Stimulated activated effector memory CD8-positive, alpha-beta T cell treated with anti-CD3 and anti-CD28 coated beads, Interleukin-12 subunit alpha, Interleukin-12 subunit beta, amount 100 ng/mL, for 72 hours (primary cell): Measurements from ENCODE around the gene NEK6.
A peak's percentile ranks its signal among the peaks of the same experiment; 100 is the strongest.
"Not testable (repeated sequence)": the region's sequence is repeated elsewhere in the genome, so short reads cannot be mapped to it uniquely, and the experiment has no call there.

Experiments used
- ATAC-seq: fragments of 150-1000 bp; cut with Tn5 transposase; 2 replicates; pipeline ENCODE4 v1.10.0; 2021
- DNase-seq, 2 donors: peaks; one replicate each; pipeline ENCODE4 v3.0.0; 2021 to 2022; ENCODE audit warnings: low spot score in 2 of 2
- H3K27ac Mint-ChIP-seq: one replicate; pipeline ENCODE4 v1.8.0; 2022; ENCODE audit warnings: mild to moderate bottlenecking, mixed read lengths
- H3K36me3 Mint-ChIP-seq: one replicate; pipeline ENCODE4 v1.8.0; 2022; ENCODE audit warnings: mild to moderate bottlenecking, mixed read lengths
- H3K4me1 Mint-ChIP-seq: one replicate; pipeline ENCODE4 v1.8.0; 2022; ENCODE audit warnings: mixed read lengths
- H3K4me3 Mint-ChIP-seq: one replicate; pipeline ENCODE4 v1.8.0; 2022; ENCODE audit warnings: mild to moderate bottlenecking, mixed read lengths
- H3K9me3 Mint-ChIP-seq: one replicate; pipeline ENCODE4 v1.8.0; 2022; ENCODE audit warnings: mixed read lengths

Gene NEK6

DNA sequence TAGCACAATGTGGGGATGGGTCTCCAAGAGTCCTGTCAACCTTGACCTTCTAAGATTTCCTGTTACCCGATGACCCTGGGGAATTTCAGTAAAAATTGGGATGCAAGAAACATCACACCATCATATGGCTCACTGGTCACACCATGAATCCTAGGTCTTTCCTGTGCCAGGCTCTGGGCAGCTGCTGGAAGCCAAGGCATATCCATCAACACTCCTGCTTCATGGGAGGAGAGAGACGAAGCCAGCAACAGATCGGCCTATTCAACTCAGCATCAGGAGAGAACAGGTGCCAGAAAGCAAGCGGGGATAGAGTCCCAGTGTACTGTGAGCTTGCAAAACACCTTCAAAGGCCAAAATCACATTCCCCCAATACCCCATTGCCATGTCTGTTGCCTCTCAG, 6.5 kb upstream of the NEK6 start:
- DNase-seq, result no peak
- Mint-ChIP-seq H3K27ac (no peak overlapping the region), H3K9me3 (no peaks in the 10 kb centered on the region), H3K4me3 (no peak overlapping the region), H3K36me3 (peaks cover 7% of the 10 kb centered on the region), H3K4me1 (peaks cover 38% of the 10 kb centered on the region)
- no peak for ATAC-seq

DNA sequence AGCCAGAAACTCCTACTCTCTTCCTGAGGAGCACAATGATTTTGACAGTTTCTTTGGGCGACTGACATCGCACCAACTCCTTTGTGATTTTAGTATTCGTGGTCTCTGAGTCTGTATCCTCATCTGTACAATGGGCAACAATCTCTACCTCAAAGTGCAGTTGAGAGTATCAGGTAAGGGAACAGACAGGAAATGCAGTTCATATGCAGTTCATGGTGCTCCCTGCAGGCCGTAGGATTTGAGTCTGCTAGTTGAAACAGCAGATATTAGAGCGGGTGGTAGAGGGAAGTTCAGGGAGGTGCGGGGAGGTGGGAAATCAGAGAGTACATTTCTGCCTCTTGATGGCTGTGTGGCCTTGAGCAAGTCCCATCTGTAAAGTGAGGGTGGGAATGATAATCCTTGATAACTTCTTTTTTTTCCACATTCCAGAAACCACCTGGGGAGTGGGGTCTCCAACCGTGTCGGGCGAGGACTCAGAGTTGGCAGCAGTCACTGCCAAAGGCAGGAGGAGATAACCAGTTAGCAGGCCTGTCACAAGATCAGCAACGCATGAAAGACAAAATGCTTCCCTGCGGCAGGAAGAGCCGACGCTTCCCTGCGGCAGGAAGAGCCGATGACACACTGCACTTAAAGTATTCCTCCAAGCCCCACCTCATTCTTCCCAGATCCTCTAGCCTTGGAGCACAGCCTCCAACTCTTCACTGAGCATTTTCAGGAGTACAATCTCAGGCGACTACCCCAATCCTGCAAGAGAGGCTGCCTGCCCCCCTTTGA, 6.0 kb upstream of the NEK6 start:
- Mint-ChIP-seq H3K27ac (no peak overlapping the region), H3K4me3 (no peak overlapping the region), H3K36me3 (peaks cover 8% of the 10 kb centered on the region), H3K4me1 (peaks cover 42% of the 10 kb centered on the region), H3K9me3 (no peaks in the 10 kb centered on the region)
- ATAC-seq (no peak), DNase-seq (no peak)

GRCh38 chr9:124252878-124253277, 4.9 kb upstream of the NEK6 start:
- Mint-ChIP-seq H3K4me1 (peaks cover 48% of the 10 kb centered on the region), H3K36me3 (peaks cover 17% of the 10 kb centered on the region)
- H3K4me3 Mint-ChIP-seq, H3K27ac Mint-ChIP-seq, H3K9me3 Mint-ChIP-seq, DNase-seq, ATAC-seq: not testable (repeated sequence)

- H3K27ac Mint-ChIP-seq, result no peak overlapping the region
- ATAC-seq (peak; percentile 92), DNase-seq (peak; percentile 24 to 76)
- no peaks in the 10 kb centered on the region for H3K9me3 Mint-ChIP-seq
- H3K4me3 Mint-ChIP-seq, result peak overlapping the region; percentile 5
- H3K36me3 Mint-ChIP-seq, result peaks cover 17% of the 10 kb centered on the region
- H3K4me1 Mint-ChIP-seq, result peaks cover 56% of the 10 kb centered on the region
These were observed 3.5 kb upstream of the NEK6 start for GRCh38 chr9:124254261-124254682.

- DNase-seq (no peak), ATAC-seq (no peak)
- peaks cover 17% of the 10 kb centered on the region for H3K36me3 Mint-ChIP-seq
- H3K4me3 Mint-ChIP-seq, result peak overlapping the region; percentile 5
- H3K27ac Mint-ChIP-seq, result no peak overlapping the region
- no peaks in the 10 kb centered on the region for H3K9me3 Mint-ChIP-seq
- H3K4me1 Mint-ChIP-seq, result peaks cover 61% of the 10 kb centered on the region
These were observed 2.5 kb upstream of the NEK6 start for GRCh38 chr9:124255222-124255621.

DNA sequence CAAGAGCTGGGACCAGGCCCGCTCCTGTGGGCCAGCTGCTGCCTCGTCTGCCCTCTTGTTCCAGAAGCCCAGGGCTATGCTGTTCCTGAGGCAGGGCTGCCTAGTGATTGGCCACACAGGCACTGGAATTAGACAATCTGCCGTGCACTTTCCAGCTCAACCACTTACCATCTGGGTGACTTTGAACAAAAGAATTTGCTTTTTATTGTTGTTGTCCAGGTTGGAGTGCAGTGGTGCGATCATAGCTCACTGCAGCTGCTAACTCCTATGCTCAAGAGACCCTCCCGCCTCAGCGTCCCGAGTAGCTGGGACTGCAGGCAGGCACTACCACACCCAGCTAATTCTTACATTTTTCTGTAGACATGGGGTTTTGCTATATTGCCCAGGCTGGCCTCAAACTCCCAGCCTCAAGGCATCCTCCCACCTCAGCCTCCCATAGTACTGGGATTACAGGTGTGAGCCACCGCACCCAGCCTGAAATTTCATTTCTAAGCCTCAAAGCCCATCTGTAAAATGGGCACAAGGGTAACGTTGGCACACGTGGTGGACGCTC, 1.2 kb upstream of the NEK6 start:
- peaks cover 70% of the 10 kb centered on the region for H3K4me1 Mint-ChIP-seq
- H3K27ac Mint-ChIP-seq, result peak overlapping the region; percentile 93
- no peaks in the 10 kb centered on the region for H3K9me3 Mint-ChIP-seq
- ATAC-seq (no peak), DNase-seq (no peak)
- H3K36me3 Mint-ChIP-seq, result peaks cover 17% of the 10 kb centered on the region
- H3K4me3 Mint-ChIP-seq, result peak overlapping the region; percentile 90

DNA sequence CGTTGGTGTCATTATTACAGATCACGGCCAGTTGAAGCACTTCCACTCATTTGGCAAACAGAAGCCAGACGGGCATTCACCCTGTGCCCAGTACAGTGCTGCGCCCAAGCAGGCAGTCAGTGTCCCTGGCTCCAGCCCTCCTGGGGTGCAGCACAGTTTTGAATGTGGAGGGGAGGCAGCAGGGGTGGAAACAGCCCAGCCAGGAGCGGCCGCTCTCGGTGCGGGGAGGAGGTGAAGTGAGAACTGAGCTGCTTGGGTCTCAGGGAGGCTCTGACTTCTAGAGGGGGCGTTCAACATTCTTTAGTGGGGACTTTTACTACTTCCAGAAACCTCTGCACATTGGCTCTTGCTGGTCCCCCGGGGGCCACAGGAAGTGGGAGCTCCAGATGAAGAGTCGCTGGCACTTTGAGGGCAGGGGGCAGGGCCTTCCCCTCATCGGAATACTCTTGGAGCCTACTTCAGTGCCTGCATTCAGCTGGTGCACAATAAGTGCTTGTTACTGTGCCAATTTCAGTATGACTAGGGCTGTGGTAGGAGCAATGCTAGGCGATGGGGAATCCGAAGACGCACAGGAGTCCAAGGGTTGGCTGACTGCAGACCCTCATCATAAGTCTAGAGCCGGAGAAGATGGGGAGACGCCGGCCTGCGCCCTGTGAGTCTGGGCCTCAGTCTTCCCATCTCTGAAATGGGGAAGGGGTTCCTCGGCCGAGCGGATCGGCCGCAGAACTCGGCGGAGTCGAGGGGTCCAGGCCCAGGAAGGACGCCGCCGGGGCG, 492 bp upstream of the NEK6 start:
- Mint-ChIP-seq H3K9me3 (no peaks in the 10 kb centered on the region), H3K4me1 (peaks cover 72% of the 10 kb centered on the region), H3K4me3 (peak overlapping the region; percentile 90), H3K27ac (peak overlapping the region; percentile 93), H3K36me3 (peaks cover 17% of the 10 kb centered on the region)
- DNase-seq (no peak), ATAC-seq (no peak)

DNA sequence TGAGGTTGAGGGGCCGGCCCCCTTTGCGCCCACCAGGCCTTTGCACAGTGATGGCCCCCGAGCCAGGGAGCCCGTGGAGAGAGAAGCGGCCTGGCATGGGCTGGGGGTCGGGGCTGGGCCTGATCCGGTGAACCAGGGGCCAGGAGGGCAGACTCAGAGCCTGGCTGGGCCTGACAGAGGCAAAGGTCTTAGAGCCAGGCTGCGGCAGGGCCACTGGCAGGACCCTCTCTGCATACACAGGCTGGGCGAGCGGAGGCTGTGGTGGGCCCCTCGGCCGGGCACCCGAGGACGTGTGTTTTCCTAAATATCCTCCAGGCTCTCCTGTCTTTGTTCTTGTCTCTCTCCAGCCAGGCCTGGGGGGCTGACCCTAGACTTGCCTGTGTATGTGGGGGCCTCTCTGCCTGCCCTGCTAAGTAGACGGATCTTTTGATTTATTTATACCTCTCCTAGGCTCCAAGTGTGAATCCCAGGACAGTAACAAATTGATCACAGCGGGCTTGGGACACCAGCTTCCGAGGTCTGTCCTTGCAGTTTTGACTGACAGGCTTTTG, 933 bp downstream of the NEK6 start:
- Mint-ChIP-seq H3K36me3 (peaks cover 17% of the 10 kb centered on the region), H3K4me3 (peak overlapping the region; percentile 90), H3K9me3 (no peaks in the 10 kb centered on the region), H3K27ac (peak overlapping the region; percentile 89), H3K4me1 (peaks cover 71% of the 10 kb centered on the region)
- ATAC-seq (peak; percentile 2), DNase-seq (no peak)

- ATAC-seq (no peak), DNase-seq (no peak)
- Mint-ChIP-seq H3K36me3 (peaks cover 17% of the 10 kb centered on the region), H3K4me3 (peak overlapping the region; percentile 90), H3K27ac (peak overlapping the region; percentile 89), H3K9me3 (no peaks in the 10 kb centered on the region), H3K4me1 (peaks cover 65% of the 10 kb centered on the region)
These were observed 1.5 kb downstream of the NEK6 start for GRCh38 chr9:124259158-124259808.

DNA sequence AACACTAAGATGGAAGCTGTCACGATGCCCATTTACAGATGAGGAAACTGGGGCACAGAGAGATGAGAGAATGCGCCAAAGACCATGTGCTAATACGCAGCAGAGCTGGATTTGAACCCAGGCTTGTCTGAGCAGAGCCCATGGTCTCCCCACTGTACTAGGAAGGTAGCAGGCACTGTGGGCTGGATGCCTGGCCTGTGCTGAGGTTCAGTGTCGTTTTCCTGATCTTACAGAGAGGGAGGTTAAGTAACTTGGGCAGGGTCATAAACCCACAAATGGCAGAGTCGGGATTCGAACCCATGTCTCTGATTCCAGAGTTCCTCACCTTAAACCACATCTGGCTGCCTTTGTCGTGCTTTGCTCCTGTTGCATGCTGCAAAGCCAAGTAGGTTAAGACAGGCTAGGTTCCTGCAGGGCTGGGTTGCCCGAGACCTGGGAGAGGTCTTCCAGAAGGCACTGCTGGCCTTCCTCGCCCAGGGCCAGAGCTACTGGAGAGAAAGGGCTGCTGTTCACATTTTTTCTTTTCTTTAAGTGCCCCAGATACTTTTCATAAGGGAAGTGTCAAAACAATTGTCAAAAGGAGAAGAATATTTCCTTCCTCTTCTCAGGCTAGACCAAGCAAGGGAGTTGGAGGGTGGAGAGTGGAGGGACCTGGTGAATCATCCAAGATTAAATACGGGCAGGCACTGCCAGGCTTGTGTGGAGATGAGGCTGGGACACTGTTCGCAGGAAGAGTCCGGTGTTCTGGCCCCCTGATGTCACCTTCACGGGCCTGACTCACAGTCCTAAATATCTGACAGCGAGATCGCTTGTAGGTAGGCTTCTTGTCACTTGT, 3.2 kb downstream of the NEK6 start:
- no peaks in the 10 kb centered on the region for H3K9me3 Mint-ChIP-seq

GRCh38 chr9:124261736-124262648, 4.2 kb downstream of the NEK6 start:
- Mint-ChIP-seq H3K9me3 (no peaks in the 10 kb centered on the region), H3K4me3 (no peak overlapping the region), H3K36me3 (peaks cover 20% of the 10 kb centered on the region), H3K27ac (peak overlapping the region; percentile 43), H3K4me1 (peaks cover 63% of the 10 kb centered on the region)
- DNase-seq, result no peak
- no peak for ATAC-seq

More for the DNA sequence above, 3.2 kb downstream of the NEK6 start:
- ATAC-seq (no peak), DNase-seq (no peak)
- H3K4me3 Mint-ChIP-seq, result no peak overlapping the region
- H3K27ac Mint-ChIP-seq, result peak overlapping the region; percentile 43
- peaks cover 62% of the 10 kb centered on the region for H3K4me1 Mint-ChIP-seq
- peaks cover 17% of the 10 kb centered on the region for H3K36me3 Mint-ChIP-seq

GRCh38 chr9:124262649-124262972, 4.9 kb downstream of the NEK6 start:
- no peak for ATAC-seq
- Mint-ChIP-seq H3K4me3 (no peak overlapping the region), H3K36me3 (peaks cover 14% of the 10 kb centered on the region), H3K27ac (no peak overlapping the region), H3K9me3 (no peaks in the 10 kb centered on the region), H3K4me1 (peaks cover 61% of the 10 kb centered on the region)
- no peak for DNase-seq

GRCh38 chr9:124263213-124263612, 5.5 kb downstream of the NEK6 start:
- H3K4me1 Mint-ChIP-seq, result peaks cover 58% of the 10 kb centered on the region
- ATAC-seq (no peak), DNase-seq (no peak)
- H3K4me3 Mint-ChIP-seq, result no peak overlapping the region
- H3K27ac Mint-ChIP-seq, result no peak overlapping the region
- no peaks in the 10 kb centered on the region for H3K9me3 Mint-ChIP-seq
- H3K36me3 Mint-ChIP-seq, result peaks cover 12% of the 10 kb centered on the region
